ENCODE data around the gene XRCC4.
A peak's percentile ranks its signal among the peaks of the same experiment; 100 is the strongest.

XRCC4 gene

DNA sequence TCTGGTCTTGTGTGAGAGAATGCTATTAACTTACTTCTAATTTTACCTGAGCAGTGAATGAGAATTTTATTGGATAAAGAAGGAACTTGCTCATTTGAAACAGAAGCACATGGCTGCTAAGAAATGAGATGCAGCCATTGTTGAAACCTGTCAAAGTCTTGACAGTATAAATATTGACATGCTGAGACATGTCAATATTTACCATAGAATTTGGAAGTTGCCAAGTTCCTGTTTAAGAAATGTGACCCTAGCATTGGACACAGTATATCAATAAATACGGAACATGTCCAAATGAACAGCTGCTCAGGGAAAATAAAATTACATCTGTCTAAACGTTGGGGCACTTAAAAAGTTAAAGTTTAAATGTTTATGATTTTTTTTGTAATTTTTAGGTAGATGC, 7.8 kb downstream of the XRCC4 start:
- DNase-seq (ENCODE audit: low read depth, low spot score): no peak
- in situ Hi-C loops (cut with HindIII; ENCODE audit: low sequenced_read_pairs): no loop called here
- TF ChIP-seq, protein P1, sequence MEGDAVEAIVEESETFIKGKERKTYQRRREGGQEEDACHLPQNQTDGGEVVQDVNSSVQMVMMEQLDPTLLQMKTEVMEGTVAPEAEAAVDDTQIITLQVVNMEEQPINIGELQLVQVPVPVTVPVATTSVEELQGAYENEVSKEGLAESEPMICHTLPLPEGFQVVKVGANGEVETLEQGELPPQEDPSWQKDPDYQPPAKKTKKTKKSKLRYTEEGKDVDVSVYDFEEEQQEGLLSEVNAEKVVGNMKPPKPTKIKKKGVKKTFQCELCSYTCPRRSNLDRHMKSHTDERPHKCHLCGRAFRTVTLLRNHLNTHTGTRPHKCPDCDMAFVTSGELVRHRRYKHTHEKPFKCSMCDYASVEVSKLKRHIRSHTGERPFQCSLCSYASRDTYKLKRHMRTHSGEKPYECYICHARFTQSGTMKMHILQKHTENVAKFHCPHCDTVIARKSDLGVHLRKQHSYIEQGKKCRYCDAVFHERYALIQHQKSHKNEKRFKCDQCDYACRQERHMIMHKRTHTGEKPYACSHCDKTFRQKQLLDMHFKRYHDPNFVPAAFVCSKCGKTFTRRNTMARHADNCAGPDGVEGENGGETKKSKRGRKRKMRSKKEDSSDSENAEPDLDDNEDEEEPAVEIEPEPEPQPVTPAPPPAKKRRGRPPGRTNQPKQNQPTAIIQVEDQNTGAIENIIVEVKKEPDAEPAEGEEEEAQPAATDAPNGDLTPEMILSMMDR (IDR thresholded peaks at IDR 0.05; ENCODE audit: low read depth, low read length): no peak
- no peak overlapping the region for H3K4me3 ChIP-seq (ENCODE audit: low read depth, low read length)

DNA sequence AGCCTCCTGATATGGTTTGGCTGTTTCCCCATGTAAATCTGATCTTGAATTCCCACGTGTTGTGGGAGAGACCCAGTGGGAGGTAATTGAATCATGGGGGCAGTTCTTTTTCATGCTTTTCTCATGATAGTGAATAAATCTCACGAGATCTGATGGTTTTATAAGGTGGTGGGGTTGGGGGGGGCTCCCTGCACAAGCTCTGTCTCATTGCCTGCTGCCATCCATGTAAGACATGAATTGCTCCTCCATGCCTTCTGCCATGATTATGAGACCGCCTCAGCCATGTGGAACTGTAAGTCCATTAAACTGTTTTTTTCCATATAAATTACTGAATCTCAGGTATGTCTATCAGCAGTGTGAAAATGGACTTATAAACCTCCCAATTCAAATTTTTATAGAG, 12.8 kb downstream of the XRCC4 start:
- in situ Hi-C loops (cut with HindIII; ENCODE audit: low sequenced_read_pairs): no loop called here
- no peak for DNase-seq (ENCODE audit: low read depth, low spot score)
- TF ChIP-seq, protein P1 (IDR thresholded peaks at IDR 0.05; ENCODE audit: low read depth, low read length): no peak
- no peak overlapping the region for H3K4me3 ChIP-seq (ENCODE audit: low read depth, low read length)

GRCh38 chr5:83092619-83093018, 15.3 kb downstream of the XRCC4 start:
- H3K4me3 ChIP-seq (ENCODE audit: low read depth, low read length): no peak overlapping the region
- no peak for DNase-seq (ENCODE audit: low read depth, low spot score)
- TF ChIP-seq, protein P1 (IDR thresholded peaks at IDR 0.05; ENCODE audit: low read depth, low read length): no peak
- in situ Hi-C loops (cut with HindIII; ENCODE audit: low sequenced_read_pairs): no loop called here

GRCh38 chr5:83093692-83094091, 16.3 kb downstream of the XRCC4 start:
- in situ Hi-C loops (cut with HindIII; ENCODE audit: low sequenced_read_pairs): no loop called here
- TF ChIP-seq, protein P1 (IDR thresholded peaks at IDR 0.05; ENCODE audit: low read depth, low read length): no peak
- no peak for DNase-seq (ENCODE audit: low read depth, low spot score)
- no peak overlapping the region for H3K4me3 ChIP-seq (ENCODE audit: low read depth, low read length)

DNA sequence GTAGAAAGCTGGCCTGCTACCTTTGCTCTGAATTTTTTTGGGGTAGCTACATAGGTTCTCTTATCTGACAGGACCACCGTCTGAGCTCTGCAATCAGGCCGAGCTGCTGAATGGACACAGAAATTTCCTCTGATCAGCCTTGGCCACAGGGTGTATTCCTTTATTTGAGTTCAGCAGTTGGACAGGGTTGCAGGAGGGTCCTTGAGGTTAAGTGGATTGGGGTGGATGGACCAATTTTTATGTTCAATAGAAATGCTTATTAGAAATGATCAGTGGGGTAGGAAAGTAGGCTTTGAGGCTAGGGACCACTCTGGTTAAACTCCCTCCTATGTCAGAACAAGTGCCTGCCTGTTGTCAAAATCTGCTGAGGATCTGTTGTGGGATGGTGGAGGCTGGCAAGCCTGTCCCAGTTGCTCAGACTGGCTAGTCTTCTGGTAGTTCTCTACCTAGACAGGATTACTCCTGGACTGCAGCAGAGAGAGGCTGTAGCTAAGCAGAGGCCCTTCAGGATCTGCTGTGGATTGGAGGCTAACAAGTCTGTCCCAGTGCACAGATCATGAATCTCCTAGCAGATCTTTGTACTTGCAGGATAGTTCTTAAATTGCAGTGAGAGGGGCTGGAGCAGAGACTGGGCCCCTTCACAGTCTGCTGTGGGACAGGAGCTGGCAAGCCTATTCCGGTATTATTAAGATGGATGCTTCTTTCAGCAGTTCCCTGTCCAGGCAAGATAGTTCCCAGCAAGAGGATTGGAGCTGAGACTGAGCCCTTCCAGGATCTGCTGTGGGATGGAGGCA, 18.0 kb downstream of the XRCC4 start:
- in situ Hi-C loops (cut with HindIII; ENCODE audit: low sequenced_read_pairs): no loop called here
- H3K4me3 ChIP-seq (ENCODE audit: low read depth, low read length): no peak overlapping the region

DNA sequence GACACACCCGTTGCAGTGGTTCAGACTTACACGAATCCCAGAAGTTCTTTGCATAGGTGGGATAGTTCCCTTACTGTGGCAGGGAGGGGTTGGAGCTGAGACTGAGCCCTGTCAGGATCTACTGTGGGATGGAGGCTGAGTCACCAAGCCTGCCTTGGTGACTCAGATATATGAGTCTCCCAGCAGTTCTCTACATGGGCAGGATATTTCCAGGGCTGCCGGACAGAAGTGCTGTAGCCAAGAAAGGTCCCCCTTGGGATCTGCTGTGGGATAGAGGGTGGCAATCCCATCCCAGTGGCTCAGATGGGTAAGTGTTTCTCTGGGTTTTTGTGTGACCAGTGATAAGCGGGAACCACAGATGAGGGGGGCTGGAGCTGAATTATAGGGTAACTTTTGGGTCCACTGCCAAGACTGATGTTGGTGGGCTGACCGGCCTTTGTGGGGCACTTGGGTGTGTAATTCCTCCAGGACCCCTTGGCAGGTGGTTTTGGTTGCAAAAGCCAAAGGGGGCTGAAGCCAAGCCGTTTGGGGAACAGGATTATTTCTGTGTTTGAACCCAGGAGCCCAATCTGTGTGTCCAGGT, 18.7 kb downstream of the XRCC4 start:
- in situ Hi-C loops (cut with HindIII; ENCODE audit: low sequenced_read_pairs): no loop called here
- no peak overlapping the region for H3K4me3 ChIP-seq (ENCODE audit: low read depth, low read length)
- DNase-seq (ENCODE audit: low read depth, low spot score): peak; percentile 80
- TF ChIP-seq, protein P1 (IDR thresholded peaks at IDR 0.05; ENCODE audit: low read depth, low read length): no peak

More for the DNA sequence above, 18.0 kb downstream of the XRCC4 start:
- DNase-seq (ENCODE audit: low read depth, low spot score): no peak
- TF ChIP-seq, protein P1 (IDR thresholded peaks at IDR 0.05; ENCODE audit: low read depth, low read length): no peak

Data from astrocyte of the spinal cord (primary cell).